Liver (tissue), 9 donors: ENCODE results near the gene TGFBR3L. TPM values are rescaled to one million over a fixed set of nuclear protein-coding genes. Genes with fewer than 3 reads are reported as not detected.

Source experiments
- DNase-seq: peaks from one replicate; pipeline ENCODE4 v3.0.0-alpha.2; 2017; ENCODE audit warnings: low spot score
- H3K27ac ChIP-seq, 2 donors: one replicate each; pipeline ENCODE4 v1.7.0; 2013; ENCODE audit warnings: inconsistent platforms in 2 of 2, low read length in 2 of 2, control low read depth in 1 of 2, low read depth in 1 of 2, mild to moderate bottlenecking in 1 of 2
- H3K27me3 ChIP-seq, 4 donors: one replicate each; pipeline versions ENCODE4 v1.6.1 to v1.7.0; 2013; ENCODE audit warnings: low read length in 3 of 4, inconsistent platforms in 1 of 4, mild to moderate bottlenecking in 1 of 4, moderate library complexity in 1 of 4; ENCODE audit not compliant: control insufficient read depth in 4 of 4, insufficient read depth in 4 of 4
- H3K36me3 ChIP-seq, 4 donors: one replicate each; pipeline versions ENCODE4 v1.6.1 to v1.7.0; 2013; ENCODE audit warnings: low read length in 3 of 4, mild to moderate bottlenecking in 3 of 4, low read depth in 1 of 4, moderate library complexity in 1 of 4; ENCODE audit not compliant: control insufficient read depth in 4 of 4, insufficient read depth in 3 of 4
- H3K4me1 ChIP-seq, 4 donors: one replicate each; pipeline versions ENCODE4 v1.6.1 to v1.7.0; 2013; ENCODE audit warnings: low read length in 3 of 4, mild to moderate bottlenecking in 3 of 4, moderate library complexity in 1 of 4; ENCODE audit not compliant: control insufficient read depth in 4 of 4, insufficient read depth in 4 of 4
- H3K4me3 ChIP-seq, 3 donors: one replicate each; pipeline versions ENCODE4 v1.6.1 to v1.7.0; 2013; ENCODE audit warnings: low read length in 3 of 3, control low read depth in 1 of 3, low read depth in 1 of 3, mild to moderate bottlenecking in 1 of 3
- H3K9ac ChIP-seq, 2 donors: one replicate each; pipeline ENCODE4 v1.7.0; 2013; ENCODE audit warnings: low read length in 2 of 2, mild to moderate bottlenecking in 2 of 2, moderate library complexity in 2 of 2, control low read depth in 1 of 2, low read depth in 1 of 2
- H3K9me3 ChIP-seq, 4 donors: one replicate each; pipeline versions ENCODE4 v1.6.1 to v1.7.0; 2013; ENCODE audit warnings: low read length in 3 of 4; ENCODE audit not compliant: control insufficient read depth in 4 of 4
- ATF3 ChIP-seq: IDR thresholded peaks from 2 replicates; pipeline ENCODE4 v1.6.1; 2016; ENCODE audit warnings: antibody characterized with exemption
- CTCF ChIP-seq: fragments of 150-350 bp; IDR thresholded peaks from 2 replicates; pipeline ENCODE4 v1.5.1; 2017; ENCODE audit warnings: improper control_type of control experiment, low read depth, low read length; ENCODE audit not compliant: missing input control
- EGR1 ChIP-seq, 2 donors: IDR thresholded peaks; 2 replicates each; pipeline ENCODE4 v1.6.1; 2016 to 2018; ENCODE audit warnings: antibody characterized with exemption in 2 of 2, low read depth in 2 of 2
- FOXA1 ChIP-seq: IDR thresholded peaks from 2 replicates; pipeline ENCODE4 v1.6.1; 2016; ENCODE audit warnings: antibody characterized with exemption
- FOXA2 ChIP-seq: IDR thresholded peaks from 2 replicates; pipeline ENCODE4 v1.6.1; 2016; ENCODE audit warnings: antibody characterized with exemption
- GABPA ChIP-seq, 2 donors: IDR thresholded peaks in 1 of 2; conservative IDR thresholded peaks in 1 of 2; 2 replicates each; pipeline ENCODE4 v1.6.1; 2016; ENCODE audit warnings: antibody characterized with exemption in 2 of 2, mild to moderate bottlenecking in 1 of 2, moderate library complexity in 1 of 2
- HNF4A ChIP-seq, 2 donors: conservative IDR thresholded peaks; 2 replicates each; pipeline ENCODE4 v1.6.1; 2016; ENCODE audit warnings: antibody characterized with exemption in 2 of 2, mild to moderate bottlenecking in 2 of 2
- HNF4G ChIP-seq: IDR thresholded peaks from 2 replicates; pipeline ENCODE4 v1.6.1; 2016; ENCODE audit warnings: antibody characterized with exemption
- JUND ChIP-seq, 2 donors: IDR thresholded peaks; 2 replicates each; pipeline ENCODE4 v1.6.1; 2016; ENCODE audit warnings: antibody characterized with exemption in 2 of 2
- MAX ChIP-seq: IDR thresholded peaks from 2 replicates; pipeline ENCODE4 v1.6.1; 2016; ENCODE audit warnings: antibody characterized with exemption
- NR2F2 ChIP-seq: IDR thresholded peaks from 2 replicates; pipeline ENCODE4 v1.6.1; 2016; ENCODE audit warnings: antibody characterized with exemption
- RAD21 ChIP-seq, 2 donors: IDR thresholded peaks; 2 replicates each; pipeline ENCODE4 v1.6.1; 2016; ENCODE audit warnings: antibody characterized with exemption in 2 of 2, mild to moderate bottlenecking in 2 of 2
- RXRA ChIP-seq, 2 donors: IDR thresholded peaks; 2 replicates each; pipeline ENCODE4 v1.6.1; 2017 to 2018; ENCODE audit warnings: antibody characterized with exemption in 2 of 2, mild to moderate bottlenecking in 1 of 2
- SP1 ChIP-seq: IDR thresholded peaks from 2 replicates; pipeline ENCODE4 v1.6.1; 2018; ENCODE audit warnings: antibody characterized with exemption, mild to moderate bottlenecking
- YY1 ChIP-seq: IDR thresholded peaks from 2 replicates; pipeline ENCODE4 v1.6.1; 2016; ENCODE audit warnings: antibody characterized with exemption, mild to moderate bottlenecking
- ZBTB33 ChIP-seq: IDR thresholded peaks from 2 replicates; pipeline ENCODE4 v1.6.1; 2016; ENCODE audit warnings: antibody characterized with exemption
- WGBS: extraction: QIAGEN DNeasy Blood & Tissue Kit; methylation state at CpG from one replicate; pipeline ENCODE4 v1.1.7; 2013; 5-methylcytosine and 5-hydroxymethylcytosine counted together
- polyA plus RNA-seq, 2 donors: library from polyadenylated mRNA; stranded (reverse) in 1 of 2; unstranded in 1 of 2; fragments of 200-250 nt in 1 of 2; fragments of >200 nt in 1 of 2; fragmentation: Nextera tagmentation in 1 of 2; extraction: Ambion mirVana in 1 of 2; gene quantifications; one replicate each; pipeline versions ENCODE4 v1.2.1 to v1.2.3, GENCODE V29; 2013 to 2015
- total RNA-seq, 2 donors: library from RNA; depleted of rRNA; stranded (reverse); fragments of >200 nt; gene quantifications; one replicate each; pipeline ENCODE4 v1.2.3, GENCODE V29; 2014
- donor health status: healthy.
- donor health status: healthy.
- donor health status: healthy.
- donor health status: healthy.
- donor health status: healthy.

Gene TGFBR3L
- total and polyA plus RNA-seq, 4 donors: 0.32 to 2.5 (median 0.36) TPM; not detected in 1

GRCh38 chr19:7961920-7962626, 47.4 kb downstream of the TGFBR3L start:
- peaks cover 3 to 25% (median 18%) of the 10 kb centered on the region in 4 donors for H3K4me1 ChIP-seq
- WGBS: 39% methylated on average over 13 of the region's 13 CpGs
- no peaks in the 10 kb centered on the region for H3K27me3 ChIP-seq
- peak overlapping the region in 1 of 2 donors; percentile 63 for H3K9ac ChIP-seq
- peak overlapping the region in 1 of 3 donors; percentile 29 for H3K4me3 ChIP-seq
- H3K36me3 ChIP-seq: peaks cover 3 to 29% (median 18%) of the 10 kb centered on the region in 4 donors
- TF ChIP-seq FOXA1: no peak
- TF ChIP-seq ZBTB33: no peak
- H3K27ac ChIP-seq: peak overlapping the region; percentile 44 to 62
- no peak for DNase-seq
- H3K9me3 ChIP-seq: no peaks in the 10 kb centered on the region

- Histone ChIP-seq H3K36me3 (peaks cover 6 to 35% (median 20%) of the 10 kb centered on the region in 4 donors), H3K27ac (peak overlapping the region; percentile 44 to 62), H3K27me3 (no peaks in the 10 kb centered on the region), H3K9ac (peak overlapping the region in 1 of 2 donors; percentile 63), H3K9me3 (no peaks in the 10 kb centered on the region), H3K4me3 (peak overlapping the region in 1 of 3 donors; percentile 29), H3K4me1 (peaks cover 3 to 25% (median 18%) of the 10 kb centered on the region in 4 donors)
- no peak for DNase-seq
- TF ChIP-seq HNF4A (conservative IDR thresholded peaks at IDR 0.05) (no peak), RAD21 (IDR thresholded peaks at IDR 0.05) (no peak), JUND (IDR thresholded peaks at IDR 0.05) (no peak), EGR1 (IDR thresholded peaks at IDR 0.05; ENCODE audit: low read depth in 2 of 2) (no peak), ATF3 (no peak), RXRA (IDR thresholded peaks at IDR 0.05) (no peak), FOXA2 (no peak)
- WGBS: 51% methylated on average over 22 of the region's 22 CpGs
These were observed 48.1 kb downstream of the TGFBR3L start for GRCh38 chr19:7962644-7963268.

- H3K36me3 ChIP-seq: peaks cover 6 to 41% (median 17%) of the 10 kb centered on the region in 4 donors
- no peak for DNase-seq
- TF ChIP-seq RXRA (IDR thresholded peaks at IDR 0.05): no peak
- no peak for TF ChIP-seq HNF4A (conservative IDR thresholded peaks at IDR 0.05)
- no peak for TF ChIP-seq NR2F2
- no peak for TF ChIP-seq CTCF
- TF ChIP-seq SP1: no peak
- no peak for TF ChIP-seq GABPA (IDR thresholded peaks at IDR 0.05 in 1 of 2, conservative IDR thresholded peaks at IDR 0.05 in 1 of 2)
- no peak for TF ChIP-seq FOXA1
- TF ChIP-seq HNF4G: no peak
- TF ChIP-seq EGR1 (IDR thresholded peaks at IDR 0.05; ENCODE audit: low read depth in 2 of 2): no peak
- no peak for TF ChIP-seq YY1
- no peak for TF ChIP-seq MAX
- TF ChIP-seq ZBTB33: no peak
- no peak for TF ChIP-seq RAD21 (IDR thresholded peaks at IDR 0.05)
- TF ChIP-seq FOXA2: no peak
These were observed 48.9 kb downstream of the TGFBR3L start for GRCh38 chr19:7963566-7963965.

More at GRCh38 chr19:7963566-7963965, 48.9 kb downstream of the TGFBR3L start:
- 97% methylated on average over 25 of the region's 25 CpGs for WGBS
- Histone ChIP-seq H3K4me3 (no peak overlapping the region), H3K4me1 (peaks cover 3 to 25% (median 18%) of the 10 kb centered on the region in 4 donors), H3K27ac (no peak overlapping the region), H3K27me3 (no peaks in the 10 kb centered on the region), H3K9ac (no peak overlapping the region), H3K9me3 (no peaks in the 10 kb centered on the region)
